Measurements from ENCODE around the gene WRAP73. TPM values are rescaled to one million over a fixed set of nuclear protein-coding genes. Genes with fewer than 3 reads are reported as not detected.

WRAP73 gene
- total RNA-seq, 1 donor from 2014 or later: 26.7 TPM

DNA sequence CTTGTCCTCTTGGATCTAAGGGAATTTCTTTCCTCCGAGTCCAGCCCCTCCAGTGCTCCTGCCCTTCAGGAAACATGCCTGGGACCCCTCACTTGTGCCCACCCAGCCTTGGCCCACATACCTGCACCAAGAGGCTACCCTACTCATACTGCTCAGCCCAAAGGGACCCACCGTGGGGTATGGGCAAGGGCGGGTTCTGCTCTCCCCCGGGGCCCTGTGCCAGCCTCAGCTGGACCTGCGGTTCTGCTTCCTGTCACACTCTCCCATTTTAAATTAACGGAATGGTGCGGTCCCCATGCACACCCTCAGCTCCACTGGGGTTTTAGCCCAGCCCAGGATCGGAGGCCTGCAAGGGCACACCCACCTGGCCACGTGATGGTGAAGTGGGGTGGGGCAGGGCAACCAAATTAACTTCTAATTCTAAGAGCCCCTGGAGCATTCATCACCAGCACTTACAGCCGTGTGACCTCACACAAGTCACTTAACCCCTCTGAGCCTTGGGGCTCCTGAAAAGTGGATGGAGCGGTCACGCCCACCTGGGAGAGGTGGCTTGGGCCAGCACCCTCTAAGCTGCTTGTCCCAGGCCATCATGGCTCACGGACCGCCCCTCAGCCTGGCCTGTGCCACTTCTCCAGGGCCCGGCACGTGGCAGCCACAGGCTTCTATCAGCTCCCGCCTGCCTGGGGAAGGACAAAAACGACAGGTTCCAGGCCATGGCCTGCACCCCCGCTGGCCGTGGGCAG, 30.8 kb upstream of the WRAP73 start:
- no peak for DNase-seq (ENCODE audit: extremely low spot score, unreplicated experiment)

GRCh38 chr1:3679799-3680453, 30.0 kb upstream of the WRAP73 start:
- no peaks in the 10 kb centered on the region for H3K9me3 Mint-ChIP-seq
- peaks cover 3% of the 10 kb centered on the region for H3K4me1 Mint-ChIP-seq (ENCODE audit: unreplicated experiment)
- no peak overlapping the region for H3K4me3 Mint-ChIP-seq
- TF ChIP-seq, protein P1, sequence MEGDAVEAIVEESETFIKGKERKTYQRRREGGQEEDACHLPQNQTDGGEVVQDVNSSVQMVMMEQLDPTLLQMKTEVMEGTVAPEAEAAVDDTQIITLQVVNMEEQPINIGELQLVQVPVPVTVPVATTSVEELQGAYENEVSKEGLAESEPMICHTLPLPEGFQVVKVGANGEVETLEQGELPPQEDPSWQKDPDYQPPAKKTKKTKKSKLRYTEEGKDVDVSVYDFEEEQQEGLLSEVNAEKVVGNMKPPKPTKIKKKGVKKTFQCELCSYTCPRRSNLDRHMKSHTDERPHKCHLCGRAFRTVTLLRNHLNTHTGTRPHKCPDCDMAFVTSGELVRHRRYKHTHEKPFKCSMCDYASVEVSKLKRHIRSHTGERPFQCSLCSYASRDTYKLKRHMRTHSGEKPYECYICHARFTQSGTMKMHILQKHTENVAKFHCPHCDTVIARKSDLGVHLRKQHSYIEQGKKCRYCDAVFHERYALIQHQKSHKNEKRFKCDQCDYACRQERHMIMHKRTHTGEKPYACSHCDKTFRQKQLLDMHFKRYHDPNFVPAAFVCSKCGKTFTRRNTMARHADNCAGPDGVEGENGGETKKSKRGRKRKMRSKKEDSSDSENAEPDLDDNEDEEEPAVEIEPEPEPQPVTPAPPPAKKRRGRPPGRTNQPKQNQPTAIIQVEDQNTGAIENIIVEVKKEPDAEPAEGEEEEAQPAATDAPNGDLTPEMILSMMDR (conservative IDR thresholded peaks at IDR 0.05): no peak
- H3K27ac Mint-ChIP-seq: no peak overlapping the region
- peaks cover 16% of the 10 kb centered on the region for H3K27me3 Mint-ChIP-seq
- H3K36me3 Mint-ChIP-seq: no peaks in the 10 kb centered on the region
- DNase-seq (ENCODE audit: extremely low spot score, unreplicated experiment): no peak

More for the DNA sequence above, 30.8 kb upstream of the WRAP73 start:
- H3K27me3 Mint-ChIP-seq: peaks cover 16% of the 10 kb centered on the region
- no peaks in the 10 kb centered on the region for H3K36me3 Mint-ChIP-seq
- H3K4me3 Mint-ChIP-seq: no peak overlapping the region
- TF ChIP-seq, protein P1 (conservative IDR thresholded peaks at IDR 0.05): no peak
- peaks cover 3% of the 10 kb centered on the region for H3K4me1 Mint-ChIP-seq (ENCODE audit: unreplicated experiment)
- no peaks in the 10 kb centered on the region for H3K9me3 Mint-ChIP-seq
- no peak overlapping the region for H3K27ac Mint-ChIP-seq

DNA sequence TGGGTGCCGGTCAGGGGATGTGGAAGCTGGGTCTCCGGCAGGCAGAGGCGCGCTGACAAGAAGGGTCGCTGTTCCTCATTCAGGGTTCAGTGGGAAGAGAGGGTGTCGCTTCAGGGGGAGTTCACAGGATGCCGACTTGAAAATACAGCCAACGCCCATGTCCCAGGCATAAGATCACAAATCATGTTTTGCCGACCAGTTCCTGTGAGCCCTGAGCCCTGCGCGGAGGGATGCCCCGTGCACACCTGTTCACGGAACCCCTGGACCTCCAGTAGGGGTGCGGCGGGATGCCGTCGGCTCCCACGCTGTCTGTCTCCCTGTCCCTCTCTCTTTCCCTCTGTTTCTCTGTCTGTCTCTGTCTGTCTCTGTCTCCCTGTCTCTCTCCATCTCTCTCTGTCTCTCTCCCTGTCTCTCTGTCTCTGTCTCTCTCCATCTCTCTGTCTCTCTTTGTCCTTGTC, 29.2 kb upstream of the WRAP73 start:
- H3K9me3 Mint-ChIP-seq: no peaks in the 10 kb centered on the region
- H3K4me3 Mint-ChIP-seq: no peak overlapping the region
- H3K27me3 Mint-ChIP-seq: peaks cover 16% of the 10 kb centered on the region
- TF ChIP-seq, protein P1 (conservative IDR thresholded peaks at IDR 0.05): no peak
- peaks cover 3% of the 10 kb centered on the region for H3K4me1 Mint-ChIP-seq (ENCODE audit: unreplicated experiment)
- no peaks in the 10 kb centered on the region for H3K36me3 Mint-ChIP-seq
- peak overlapping the region; percentile 23 for H3K27ac Mint-ChIP-seq
- DNase-seq (ENCODE audit: extremely low spot score, unreplicated experiment): no peak

DNA sequence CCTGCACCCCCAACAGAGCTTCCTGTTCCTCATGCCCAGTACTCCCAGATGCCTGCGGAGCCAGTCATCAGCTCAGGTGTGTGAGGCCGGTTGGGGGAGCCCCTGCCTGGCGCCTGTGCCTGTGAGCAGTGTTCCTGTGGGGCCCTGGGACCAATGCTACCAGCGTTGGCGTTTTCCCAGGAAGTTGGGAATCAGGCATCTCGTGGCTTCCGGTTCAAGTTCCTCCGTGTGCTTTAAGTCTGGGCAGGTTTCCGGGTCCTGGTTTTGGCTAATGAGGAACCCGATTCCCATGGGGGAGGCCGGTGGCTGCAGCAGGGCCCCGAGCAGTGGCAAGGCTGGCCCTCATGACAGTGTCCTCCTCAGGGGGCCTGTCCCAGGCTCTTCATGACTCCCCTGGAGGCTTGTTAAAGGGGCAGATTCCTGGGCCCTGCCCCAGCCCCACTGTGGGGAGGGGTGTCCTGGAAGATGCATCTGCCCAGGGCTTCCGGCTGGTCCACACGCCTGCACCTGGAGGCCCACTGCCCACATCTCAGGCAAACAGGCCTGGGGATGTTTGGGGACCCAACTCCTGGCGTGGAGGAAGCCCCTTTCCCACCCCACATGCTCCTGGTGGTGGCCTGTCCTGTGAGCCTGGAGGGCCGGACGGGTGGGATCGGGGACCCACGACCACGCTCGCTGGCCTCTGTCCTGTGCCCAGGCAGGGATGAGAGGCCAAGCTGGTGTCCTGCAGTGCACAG, 28.6 kb upstream of the WRAP73 start:
- TF ChIP-seq, protein P1 (conservative IDR thresholded peaks at IDR 0.05): no peak
- DNase-seq (ENCODE audit: extremely low spot score, unreplicated experiment): no peak
- Mint-ChIP-seq H3K27ac (no peak overlapping the region), H3K4me1 (ENCODE audit: unreplicated experiment) (peaks cover 4% of the 10 kb centered on the region), H3K36me3 (no peaks in the 10 kb centered on the region), H3K27me3 (peaks cover 15% of the 10 kb centered on the region), H3K4me3 (no peak overlapping the region), H3K9me3 (no peaks in the 10 kb centered on the region)

DNA sequence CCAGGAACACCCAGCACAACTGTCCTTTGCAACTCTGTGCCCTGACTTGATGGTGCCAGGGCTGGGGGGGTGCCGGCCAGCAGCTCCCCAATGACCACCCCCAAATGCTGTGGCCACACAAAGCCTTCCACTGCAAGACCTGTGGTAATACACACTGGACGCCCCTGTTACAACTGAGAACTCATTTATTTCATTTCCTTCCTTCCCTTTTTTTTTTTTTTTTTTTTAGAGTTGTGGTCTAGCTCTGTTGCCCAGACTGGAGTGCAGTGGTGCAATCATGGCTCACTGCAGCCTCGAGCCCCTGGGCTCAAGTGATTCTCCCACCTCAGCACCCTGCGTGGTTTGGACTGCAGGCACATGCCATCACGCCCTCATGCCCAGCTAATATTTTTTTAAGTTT, 27.6 kb upstream of the WRAP73 start:
- Mint-ChIP-seq H3K27me3 (peaks cover 15% of the 10 kb centered on the region), H3K9me3 (no peaks in the 10 kb centered on the region), H3K4me3 (no peak overlapping the region), H3K36me3 (no peaks in the 10 kb centered on the region), H3K27ac (no peak overlapping the region), H3K4me1 (ENCODE audit: unreplicated experiment) (peaks cover 5% of the 10 kb centered on the region)
- DNase-seq (ENCODE audit: extremely low spot score, unreplicated experiment): no peak
- TF ChIP-seq, protein P1 (conservative IDR thresholded peaks at IDR 0.05): no peak
